Measurements from ENCODE around the gene ZCCHC4.

ZCCHC4 gene, protein sequence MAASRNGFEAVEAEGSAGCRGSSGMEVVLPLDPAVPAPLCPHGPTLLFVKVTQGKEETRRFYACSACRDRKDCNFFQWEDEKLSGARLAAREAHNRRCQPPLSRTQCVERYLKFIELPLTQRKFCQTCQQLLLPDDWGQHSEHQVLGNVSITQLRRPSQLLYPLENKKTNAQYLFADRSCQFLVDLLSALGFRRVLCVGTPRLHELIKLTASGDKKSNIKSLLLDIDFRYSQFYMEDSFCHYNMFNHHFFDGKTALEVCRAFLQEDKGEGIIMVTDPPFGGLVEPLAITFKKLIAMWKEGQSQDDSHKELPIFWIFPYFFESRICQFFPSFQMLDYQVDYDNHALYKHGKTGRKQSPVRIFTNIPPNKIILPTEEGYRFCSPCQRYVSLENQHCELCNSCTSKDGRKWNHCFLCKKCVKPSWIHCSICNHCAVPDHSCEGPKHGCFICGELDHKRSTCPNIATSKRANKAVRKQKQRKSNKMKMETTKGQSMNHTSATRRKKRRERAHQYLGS

DNA sequence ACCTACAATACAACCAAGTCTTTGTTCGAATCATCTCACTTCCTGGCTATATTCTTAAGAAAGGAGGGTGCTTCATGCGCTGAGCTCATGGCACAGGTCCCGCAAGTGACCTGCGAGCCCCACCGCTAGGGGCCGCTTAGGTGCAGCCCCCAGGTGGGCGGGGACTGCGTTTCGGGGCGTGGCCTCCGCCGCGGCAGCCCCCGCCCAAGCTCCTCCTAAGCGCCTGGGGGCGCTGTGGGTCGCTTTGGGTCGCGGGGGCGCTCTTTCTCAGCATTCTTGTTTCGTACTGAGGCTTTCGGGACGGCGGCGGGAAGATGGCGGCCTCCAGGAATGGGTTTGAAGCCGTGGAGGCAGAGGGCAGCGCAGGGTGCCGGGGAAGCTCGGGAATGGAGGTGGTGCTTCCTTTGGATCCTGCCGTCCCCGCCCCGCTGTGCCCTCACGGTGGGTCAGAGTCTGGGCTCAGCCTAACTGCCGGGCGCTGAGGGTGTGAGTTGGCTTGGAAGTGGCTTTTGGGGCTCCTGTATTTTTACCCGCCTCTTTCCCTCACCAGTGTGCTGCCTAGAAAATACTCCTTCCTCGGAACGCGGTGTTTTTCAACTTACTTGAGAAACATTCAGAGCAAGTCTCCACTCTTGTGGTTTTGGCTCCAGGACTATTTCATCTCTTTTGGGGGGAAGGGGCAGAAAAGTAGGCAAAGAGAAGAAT lies at the start of gene ZCCHC4:
ZCCHC4 (plus strand) TSS at position 279 of the 705 bp plus-strand sequence; CDS start at position 315, 36 bp downstream.
- DNase-seq, result peak; percentile 89 to 90

DNA sequence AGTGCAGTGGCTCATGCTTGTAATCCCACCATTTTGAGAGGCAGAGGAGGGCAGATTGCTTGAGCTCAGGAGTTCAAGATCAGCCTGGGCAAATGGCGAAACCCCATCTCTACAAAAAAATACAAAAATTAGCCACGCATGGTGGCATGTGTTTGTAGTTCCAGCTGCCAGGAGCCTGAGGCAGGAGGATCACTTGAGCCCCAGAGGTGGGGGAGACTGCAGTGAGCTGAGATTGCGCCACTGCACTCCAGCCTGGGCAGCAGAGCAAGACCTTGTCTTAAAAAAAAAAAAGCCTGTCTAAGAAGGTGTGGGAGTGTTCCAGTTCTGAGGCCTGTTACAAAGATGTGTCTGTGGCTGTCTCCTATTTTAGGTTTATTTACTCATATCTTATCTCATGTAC lies 40.7 kb upstream of the ZCCHC4 start:
- no peak for DNase-seq

DNA sequence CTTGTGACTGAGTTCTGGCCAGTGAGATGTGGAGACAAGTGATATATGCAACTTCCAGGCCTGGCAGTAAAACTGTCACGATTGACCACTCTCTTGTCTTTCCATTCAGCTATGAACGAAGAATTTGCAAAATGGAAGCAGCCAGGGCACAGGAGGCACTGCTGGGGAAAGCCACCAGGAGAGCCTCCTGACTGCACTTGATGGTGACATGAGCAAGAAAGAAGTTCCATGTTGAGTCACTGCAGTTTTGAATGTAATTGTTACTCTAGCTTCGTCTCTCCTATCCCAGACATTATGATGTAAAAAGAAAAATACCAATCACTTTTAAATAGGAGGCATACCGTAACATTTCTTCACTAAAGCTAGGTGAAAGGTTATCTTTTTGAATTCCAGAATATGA lies 32.4 kb upstream of the ZCCHC4 start:
- no peak for DNase-seq

- no peak for DNase-seq
Observed at GRCh38 chr4:25283948-25284347, 28.6 kb upstream of the ZCCHC4 start.

DNA sequence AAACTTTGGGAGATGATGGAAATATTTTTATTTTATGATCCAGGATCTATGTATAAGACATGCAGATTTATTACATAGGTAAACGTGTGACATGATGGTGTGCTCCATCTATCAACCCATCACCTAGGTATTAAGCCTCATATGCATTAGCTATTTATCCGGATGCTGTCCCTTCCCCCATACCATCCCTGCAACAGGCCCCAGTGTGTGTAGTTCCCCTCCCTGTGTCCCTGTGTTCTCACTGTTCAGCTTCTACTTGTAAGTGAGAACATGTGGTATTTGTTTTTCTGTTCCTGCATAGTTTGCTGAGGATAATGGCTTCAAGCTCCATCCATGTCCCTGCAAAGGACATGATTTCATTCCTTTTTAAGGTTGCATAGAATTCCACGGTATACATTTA lies 28.1 kb upstream of the ZCCHC4 start:
- DNase-seq, result no peak

- no peak for DNase-seq
Observed at GRCh38 chr4:25290490-25291067, 22.0 kb upstream of the ZCCHC4 start.

DNA sequence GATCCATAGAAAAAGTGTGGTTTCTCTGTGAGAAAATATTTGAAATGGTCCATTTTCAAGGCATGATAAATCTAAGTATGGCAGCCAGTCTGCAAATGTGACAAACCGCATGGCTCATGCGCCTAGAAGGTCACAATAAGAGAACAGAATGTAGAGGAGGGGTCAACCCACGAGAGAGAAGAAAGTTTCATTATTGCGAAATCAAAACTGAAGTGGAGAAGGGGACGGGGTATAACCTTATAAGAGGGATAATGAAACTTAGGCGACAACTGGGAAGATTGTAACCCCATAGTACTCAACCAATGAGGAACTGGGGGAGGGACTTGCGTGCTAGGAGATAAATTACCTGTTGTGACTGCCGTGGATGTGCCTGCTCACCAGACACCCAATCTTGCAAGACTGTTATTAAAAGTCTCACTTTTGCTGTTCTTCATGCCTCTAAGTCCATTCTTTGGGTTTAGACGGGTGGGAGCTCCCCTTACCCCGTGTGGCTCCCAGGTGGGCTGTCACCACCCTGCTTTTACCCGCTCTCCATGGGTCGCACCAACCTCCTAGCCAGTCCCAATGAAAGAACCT lies 21.3 kb upstream of the ZCCHC4 start:
- no peak for DNase-seq

GRCh38 chr4:25297528-25298242 lies 14.9 kb upstream of the ZCCHC4 start:
- DNase-seq, result no peak

GRCh38 chr4:25299476-25300203 lies 12.9 kb upstream of the ZCCHC4 start:
- no peak for DNase-seq

DNA sequence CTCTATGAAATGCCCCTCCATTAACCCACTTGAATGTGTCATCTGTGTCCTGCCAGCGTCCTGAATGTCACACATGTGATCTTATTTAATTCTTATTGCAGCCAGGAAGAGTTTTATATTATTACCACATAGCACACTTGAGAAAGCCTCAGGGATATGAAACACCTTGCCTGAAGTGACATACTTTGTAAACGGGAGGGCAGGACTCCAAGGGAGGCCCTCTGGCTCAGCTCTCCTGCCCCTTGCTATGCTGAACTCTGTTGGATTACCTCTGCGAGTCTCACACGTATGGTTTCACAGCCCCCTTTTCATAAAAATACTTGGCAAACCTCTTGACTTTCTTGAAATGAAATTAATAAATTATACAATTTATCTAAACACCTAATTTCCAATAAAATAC lies 11.1 kb upstream of the ZCCHC4 start:
- no peak for DNase-seq

- DNase-seq, result no peak
Observed at GRCh38 chr4:25302626-25303025, 9.9 kb upstream of the ZCCHC4 start.

GRCh38 chr4:25303578-25303977 lies 9.0 kb upstream of the ZCCHC4 start:
- DNase-seq, result no peak

GRCh38 chr4:25306518-25307057 lies 6.0 kb upstream of the ZCCHC4 start:
- no peak for DNase-seq

GRCh38 chr4:25307596-25307995 lies 5.0 kb upstream of the ZCCHC4 start:
- no peak for DNase-seq

GRCh38 chr4:25308306-25308705 lies 4.3 kb upstream of the ZCCHC4 start:
- DNase-seq, result no peak

- no peak for DNase-seq
Observed at GRCh38 chr4:25308761-25309160, 3.8 kb upstream of the ZCCHC4 start.

GRCh38 chr4:25310066-25310802 lies 2.3 kb upstream of the ZCCHC4 start:
- DNase-seq, result no peak

- DNase-seq, result no peak
Observed at GRCh38 chr4:25310803-25311166, 1.8 kb upstream of the ZCCHC4 start.

DNA sequence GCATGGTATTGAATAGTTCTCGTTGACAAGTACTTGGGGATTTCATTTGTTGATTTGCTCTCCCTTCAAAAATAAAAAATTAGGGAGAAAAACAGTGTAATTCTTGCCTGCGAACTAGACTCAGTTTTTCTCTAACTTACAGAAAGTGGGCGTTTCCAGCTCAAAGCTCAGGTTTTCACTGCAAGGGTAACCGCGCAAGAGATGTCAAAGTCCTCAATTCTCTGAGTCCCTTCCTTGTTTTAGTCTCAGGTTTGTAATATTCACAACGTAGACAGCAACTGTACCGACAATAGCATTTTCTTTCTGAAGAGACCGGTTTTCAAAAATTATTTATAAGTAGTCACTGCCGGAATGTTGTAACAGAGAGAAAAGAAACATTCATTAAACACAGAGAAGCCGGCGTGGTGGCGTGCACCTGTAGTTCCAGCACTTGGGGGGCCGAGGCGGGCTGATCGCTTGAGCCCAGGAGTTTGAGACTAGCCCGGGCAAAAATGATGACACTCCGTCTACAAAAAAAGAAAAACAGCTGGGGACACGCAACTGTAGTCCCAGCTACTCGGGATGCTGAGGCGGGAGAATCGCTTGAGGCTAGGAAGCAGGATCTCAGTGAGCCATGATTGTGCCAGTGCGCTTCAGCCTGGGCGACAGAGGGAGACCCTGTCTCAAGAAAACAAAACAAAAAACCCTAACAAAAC lies 774 bp downstream of the ZCCHC4 start:
- DNase-seq, result no peak

DNA sequence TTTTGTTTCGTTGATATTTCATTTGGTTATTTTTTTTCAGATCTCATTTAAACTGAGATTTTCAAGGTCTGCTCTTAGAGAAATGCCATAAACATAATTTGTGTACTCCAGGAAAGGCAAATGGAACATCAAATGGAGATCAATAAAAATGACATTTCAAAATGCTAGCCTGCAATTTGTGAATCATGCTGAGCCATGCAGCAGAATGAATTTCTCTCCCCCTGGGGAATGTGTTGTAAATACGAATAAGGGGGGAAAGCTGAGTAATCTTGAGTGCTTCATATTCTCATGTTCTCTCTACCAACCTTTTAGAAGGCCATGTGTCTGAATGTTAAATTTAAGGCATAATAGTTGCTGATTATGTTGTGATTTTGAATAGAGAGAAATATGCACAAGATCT lies 7.8 kb downstream of the ZCCHC4 start:
- no peak for DNase-seq

Measured in NCI-H187 (cell line).